Measurements from ENCODE around the gene GPS1.

GPS1 gene

DNA sequence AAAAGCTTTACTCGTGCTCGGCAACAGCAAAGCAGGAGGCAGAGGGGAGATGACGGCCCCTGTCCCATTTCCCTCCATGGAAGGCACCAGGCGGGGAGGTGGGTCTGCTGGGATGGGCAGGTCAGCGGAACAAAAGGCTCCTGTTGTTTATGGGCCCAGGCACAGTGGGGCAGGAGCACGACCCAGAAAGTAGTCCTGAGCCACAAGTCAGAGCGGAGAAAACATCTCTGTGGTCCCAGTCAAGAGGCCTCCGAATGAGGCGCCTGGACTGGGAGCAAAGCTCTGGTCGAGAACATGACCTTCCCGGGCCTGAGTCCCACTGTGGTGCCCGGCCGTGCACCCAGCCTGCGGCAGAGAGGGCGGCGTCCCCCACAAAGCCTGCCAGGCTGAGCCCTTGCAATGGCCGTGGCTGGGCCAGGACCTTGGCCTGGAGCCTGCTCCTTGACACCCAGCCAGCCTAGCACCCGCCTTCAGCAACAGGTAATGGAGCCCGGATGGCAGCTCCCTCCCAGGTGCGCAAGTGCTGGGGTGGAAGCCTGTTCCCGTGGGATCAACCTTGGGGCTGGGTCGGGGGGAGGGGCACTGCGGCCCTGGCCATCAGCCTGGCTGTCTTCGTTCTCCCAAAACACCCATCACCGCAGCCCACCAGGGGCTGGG lies 3.7 kb upstream of the GPS1 start:
- Histone ChIP-seq H3K4me1 (ENCODE audit: insufficient read depth, low read length) (peaks cover 27% of the 10 kb centered on the region), H3K27ac (ENCODE audit: low read length) (no peak overlapping the region), H3K4me3 (ENCODE audit: low read depth in 1 of 2, low read length in 2 of 2) (no peak overlapping the region), H3K9me3 (ENCODE audit: insufficient read depth, low read length, severe bottlenecking) (no peaks in the 10 kb centered on the region), H2AFZ (ENCODE audit: low read depth, low read length) (no peak overlapping the region), H3K9ac (ENCODE audit: low read depth, low read length) (no peak overlapping the region), H3K4me2 (ENCODE audit: insufficient read depth, low read length) (no peak overlapping the region), H3K79me2 (ENCODE audit: insufficient read depth, low read length) (peaks cover 21% of the 10 kb centered on the region), H3K36me3 (ENCODE audit: insufficient read depth, low read length) (peaks cover 26% of the 10 kb centered on the region), H3K27me3 (ENCODE audit: insufficient read depth, low read length, poor library complexity) (no peaks in the 10 kb centered on the region), H4K20me1 (ENCODE audit: insufficient read depth, low read length) (peaks cover 10% of the 10 kb centered on the region)
- TF ChIP-seq EZH2 (IDR thresholded peaks at IDR 0.05; ENCODE audit: borderline replicate concordance, low read depth, low read length, severe bottlenecking) = no peak
- TF ChIP-seq, protein P1, sequence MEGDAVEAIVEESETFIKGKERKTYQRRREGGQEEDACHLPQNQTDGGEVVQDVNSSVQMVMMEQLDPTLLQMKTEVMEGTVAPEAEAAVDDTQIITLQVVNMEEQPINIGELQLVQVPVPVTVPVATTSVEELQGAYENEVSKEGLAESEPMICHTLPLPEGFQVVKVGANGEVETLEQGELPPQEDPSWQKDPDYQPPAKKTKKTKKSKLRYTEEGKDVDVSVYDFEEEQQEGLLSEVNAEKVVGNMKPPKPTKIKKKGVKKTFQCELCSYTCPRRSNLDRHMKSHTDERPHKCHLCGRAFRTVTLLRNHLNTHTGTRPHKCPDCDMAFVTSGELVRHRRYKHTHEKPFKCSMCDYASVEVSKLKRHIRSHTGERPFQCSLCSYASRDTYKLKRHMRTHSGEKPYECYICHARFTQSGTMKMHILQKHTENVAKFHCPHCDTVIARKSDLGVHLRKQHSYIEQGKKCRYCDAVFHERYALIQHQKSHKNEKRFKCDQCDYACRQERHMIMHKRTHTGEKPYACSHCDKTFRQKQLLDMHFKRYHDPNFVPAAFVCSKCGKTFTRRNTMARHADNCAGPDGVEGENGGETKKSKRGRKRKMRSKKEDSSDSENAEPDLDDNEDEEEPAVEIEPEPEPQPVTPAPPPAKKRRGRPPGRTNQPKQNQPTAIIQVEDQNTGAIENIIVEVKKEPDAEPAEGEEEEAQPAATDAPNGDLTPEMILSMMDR (IDR thresholded peaks at IDR 0.05; ENCODE audit: borderline replicate concordance, extremely low read depth, low read length, poor library complexity, severe bottlenecking) = no peak
- ATAC-seq (ENCODE audit: insufficient read depth, low read depth) (no peak), DNase-seq (no peak)

DNA sequence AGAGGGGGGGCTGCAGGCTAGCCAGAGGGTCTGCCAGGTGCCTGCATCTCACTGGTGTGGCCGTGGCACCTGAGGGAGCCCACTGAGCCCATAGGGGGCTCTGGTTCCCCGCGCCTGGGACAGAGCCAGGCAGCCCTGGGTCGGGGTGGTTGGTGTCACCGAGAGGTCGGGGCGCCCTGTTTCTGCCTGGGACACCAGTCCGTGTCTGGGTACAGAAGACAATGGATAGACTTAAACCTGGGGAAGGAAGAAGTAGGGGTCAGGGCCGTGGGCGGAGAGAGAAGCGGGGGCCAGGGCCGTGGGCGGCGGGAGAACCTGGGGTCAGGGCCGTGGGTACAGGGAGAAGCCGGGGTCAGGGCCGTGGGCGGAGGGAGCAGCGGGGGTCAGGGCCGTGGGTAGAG lies 3.1 kb upstream of the GPS1 start:
- TF ChIP-seq, protein P1 (IDR thresholded peaks at IDR 0.05; ENCODE audit: borderline replicate concordance, extremely low read depth, low read length, poor library complexity, severe bottlenecking) = no peak
- TF ChIP-seq EZH2 (IDR thresholded peaks at IDR 0.05; ENCODE audit: borderline replicate concordance, low read depth, low read length, severe bottlenecking) = no peak
- H3K9me3 ChIP-seq (ENCODE audit: insufficient read depth, low read length, severe bottlenecking) = no peaks in the 10 kb centered on the region
- ATAC-seq (ENCODE audit: insufficient read depth, low read depth) (no peak), DNase-seq (no peak)
- H3K4me2 ChIP-seq (ENCODE audit: insufficient read depth, low read length) = no peak overlapping the region
- H3K27me3 ChIP-seq (ENCODE audit: insufficient read depth, low read length, poor library complexity) = no peaks in the 10 kb centered on the region
- peaks cover 33% of the 10 kb centered on the region for H3K4me1 ChIP-seq (ENCODE audit: insufficient read depth, low read length)
- H3K4me3 ChIP-seq (ENCODE audit: low read depth in 1 of 2, low read length in 2 of 2) = no peak overlapping the region
- H4K20me1 ChIP-seq (ENCODE audit: insufficient read depth, low read length) = peaks cover 16% of the 10 kb centered on the region
- H3K36me3 ChIP-seq (ENCODE audit: insufficient read depth, low read length) = peaks cover 32% of the 10 kb centered on the region
- peaks cover 26% of the 10 kb centered on the region for H3K79me2 ChIP-seq (ENCODE audit: insufficient read depth, low read length)
- no peak overlapping the region for H3K27ac ChIP-seq (ENCODE audit: low read length)
- H3K9ac ChIP-seq (ENCODE audit: low read depth, low read length) = no peak overlapping the region
- no peak overlapping the region for H2AFZ ChIP-seq (ENCODE audit: low read depth, low read length)

DNA sequence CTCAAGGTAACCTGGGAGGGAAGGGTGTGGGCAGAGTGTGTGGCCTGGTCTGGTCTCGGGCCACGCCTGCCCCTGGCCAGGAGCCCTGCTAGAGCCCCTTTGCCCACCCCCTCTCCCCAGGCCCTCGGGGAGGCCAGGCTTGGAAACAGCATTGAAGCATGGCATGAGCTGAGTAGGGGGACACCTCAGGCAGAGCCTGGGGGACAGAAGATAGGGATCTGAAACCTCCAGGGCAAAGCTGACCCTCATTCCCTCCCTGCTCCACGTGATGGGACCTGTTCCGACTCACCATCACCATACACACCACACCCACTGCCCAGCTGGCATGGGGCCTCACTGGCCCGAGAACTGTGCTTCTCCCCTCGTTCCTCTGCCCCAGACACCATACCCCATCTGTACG lies 2.6 kb upstream of the GPS1 start:
- Histone ChIP-seq H2AFZ (ENCODE audit: low read depth, low read length) (no peak overlapping the region), H3K9ac (ENCODE audit: low read depth, low read length) (no peak overlapping the region), H3K4me3 (ENCODE audit: low read depth in 1 of 2, low read length in 2 of 2) (no peak overlapping the region), H3K9me3 (ENCODE audit: insufficient read depth, low read length, severe bottlenecking) (no peaks in the 10 kb centered on the region), H3K27me3 (ENCODE audit: insufficient read depth, low read length, poor library complexity) (no peaks in the 10 kb centered on the region), H3K4me2 (ENCODE audit: insufficient read depth, low read length) (peak overlapping the region; percentile 98; the same call in 1 of the 2 replicates), H3K36me3 (ENCODE audit: insufficient read depth, low read length) (peaks cover 37% of the 10 kb centered on the region), H4K20me1 (ENCODE audit: insufficient read depth, low read length) (peaks cover 21% of the 10 kb centered on the region), H3K79me2 (ENCODE audit: insufficient read depth, low read length) (peaks cover 32% of the 10 kb centered on the region), H3K4me1 (ENCODE audit: insufficient read depth, low read length) (peaks cover 38% of the 10 kb centered on the region), H3K27ac (ENCODE audit: low read length) (no peak overlapping the region)
- no peak for ATAC-seq (ENCODE audit: insufficient read depth, low read depth)
- DNase-seq = no peak
- TF ChIP-seq EZH2 (IDR thresholded peaks at IDR 0.05; ENCODE audit: borderline replicate concordance, low read depth, low read length, severe bottlenecking) = no peak
- TF ChIP-seq, protein P1 (IDR thresholded peaks at IDR 0.05; ENCODE audit: borderline replicate concordance, extremely low read depth, low read length, poor library complexity, severe bottlenecking) = no peak
